Activated naive CD8-positive, alpha-beta T cell treated with anti-CD3 and anti-CD28 coated beads, Interleukin-2, amount 50 U/mL, for 24 hours (primary cell): Measurements from ENCODE around the gene COL23A1.

Experiments
- ATAC-seq: fragments of 150-1000 bp; cut with Tn5 transposase; one replicate; pipeline ENCODE4 v1.10.0; 2021
- DNase-seq: peaks from one replicate; pipeline ENCODE4 v3.0.0; 2021
- H3K27ac Mint-ChIP-seq: one replicate; pipeline ENCODE4 v1.8.0; 2021; ENCODE audit warnings: mild to moderate bottlenecking, mixed read lengths
- H3K27me3 Mint-ChIP-seq: one replicate; pipeline ENCODE4 v1.8.0; 2021; ENCODE audit warnings: mixed read lengths
- H3K36me3 Mint-ChIP-seq: one replicate; pipeline ENCODE4 v1.8.0; 2021; ENCODE audit warnings: low read depth, mixed read lengths
- H3K4me1 Mint-ChIP-seq: one replicate; pipeline ENCODE4 v1.8.0; 2021; ENCODE audit warnings: mixed read lengths
- H3K4me3 Mint-ChIP-seq: one replicate; pipeline ENCODE4 v1.8.0; 2021; ENCODE audit warnings: mild to moderate bottlenecking, moderate library complexity, mixed read lengths
- H3K9me3 Mint-ChIP-seq: one replicate; pipeline ENCODE4 v1.8.0; 2021; ENCODE audit warnings: mixed read lengths

Gene COL23A1

GRCh38 chr5:178425621-178426068, 164.5 kb downstream of the COL23A1 start:
- Mint-ChIP-seq H3K27me3 (no peaks in the 10 kb centered on the region), H3K4me1 (no peaks in the 10 kb centered on the region), H3K36me3 (no peaks in the 10 kb centered on the region), H3K9me3 (no peaks in the 10 kb centered on the region), H3K27ac (no peak overlapping the region), H3K4me3 (no peak overlapping the region)
- no peak for DNase-seq
- ATAC-seq: no peak

DNA sequence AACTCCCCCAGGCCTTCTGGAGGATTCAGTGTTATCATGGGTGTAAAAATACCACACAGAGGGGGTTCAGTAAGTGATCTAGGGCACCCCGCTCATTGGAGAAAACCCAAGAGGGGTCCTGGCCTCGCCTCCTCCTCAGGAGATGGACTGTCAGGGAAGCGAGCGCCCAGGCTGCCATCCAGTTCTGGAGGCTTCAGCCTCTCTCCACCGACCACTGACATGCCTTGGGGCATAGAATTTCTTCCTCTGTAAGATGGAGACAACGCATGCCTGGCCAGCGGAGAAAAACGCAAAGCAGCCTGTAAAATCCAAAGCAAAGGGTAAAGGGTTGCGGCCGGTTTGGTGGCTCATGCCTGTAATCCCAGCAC, 165.4 kb downstream of the COL23A1 start:
- ATAC-seq: no peak
- H3K4me1 Mint-ChIP-seq: no peaks in the 10 kb centered on the region

GRCh38 chr5:178423901-178424809, 166.0 kb downstream of the COL23A1 start:
- Mint-ChIP-seq H3K4me1 (no peaks in the 10 kb centered on the region), H3K4me3 (no peak overlapping the region), H3K36me3 (no peaks in the 10 kb centered on the region), H3K9me3 (no peaks in the 10 kb centered on the region), H3K27me3 (no peaks in the 10 kb centered on the region), H3K27ac (no peak overlapping the region)
- ATAC-seq: no peak
- DNase-seq: no peak

More for the DNA sequence above, 165.4 kb downstream of the COL23A1 start:
- Mint-ChIP-seq H3K4me3 (no peak overlapping the region), H3K27ac (no peak overlapping the region), H3K9me3 (no peaks in the 10 kb centered on the region), H3K27me3 (no peaks in the 10 kb centered on the region), H3K36me3 (no peaks in the 10 kb centered on the region)
- DNase-seq: no peak

GRCh38 chr5:178423431-178423830, 166.8 kb downstream of the COL23A1 start:
- Mint-ChIP-seq H3K36me3 (no peaks in the 10 kb centered on the region), H3K4me1 (no peaks in the 10 kb centered on the region), H3K9me3 (no peaks in the 10 kb centered on the region), H3K4me3 (no peak overlapping the region), H3K27ac (no peak overlapping the region), H3K27me3 (no peaks in the 10 kb centered on the region)
- DNase-seq: no peak
- ATAC-seq: no peak

GRCh38 chr5:178422400-178422775, 167.8 kb downstream of the COL23A1 start:
- H3K27ac Mint-ChIP-seq: no peak overlapping the region
- no peaks in the 10 kb centered on the region for H3K9me3 Mint-ChIP-seq
- H3K27me3 Mint-ChIP-seq: peaks cover under 1% of the 10 kb centered on the region
- no peak for DNase-seq
- no peak for ATAC-seq
- no peaks in the 10 kb centered on the region for H3K36me3 Mint-ChIP-seq
- no peak overlapping the region for H3K4me3 Mint-ChIP-seq
- H3K4me1 Mint-ChIP-seq: no peaks in the 10 kb centered on the region

GRCh38 chr5:178421699-178422399, 168.3 kb downstream of the COL23A1 start:
- no peak for DNase-seq
- ATAC-seq: no peak
- no peaks in the 10 kb centered on the region for H3K9me3 Mint-ChIP-seq
- H3K27me3 Mint-ChIP-seq: peaks cover 2% of the 10 kb centered on the region
- no peaks in the 10 kb centered on the region for H3K36me3 Mint-ChIP-seq
- no peak overlapping the region for H3K4me3 Mint-ChIP-seq
- no peak overlapping the region for H3K27ac Mint-ChIP-seq
- H3K4me1 Mint-ChIP-seq: no peaks in the 10 kb centered on the region

DNA sequence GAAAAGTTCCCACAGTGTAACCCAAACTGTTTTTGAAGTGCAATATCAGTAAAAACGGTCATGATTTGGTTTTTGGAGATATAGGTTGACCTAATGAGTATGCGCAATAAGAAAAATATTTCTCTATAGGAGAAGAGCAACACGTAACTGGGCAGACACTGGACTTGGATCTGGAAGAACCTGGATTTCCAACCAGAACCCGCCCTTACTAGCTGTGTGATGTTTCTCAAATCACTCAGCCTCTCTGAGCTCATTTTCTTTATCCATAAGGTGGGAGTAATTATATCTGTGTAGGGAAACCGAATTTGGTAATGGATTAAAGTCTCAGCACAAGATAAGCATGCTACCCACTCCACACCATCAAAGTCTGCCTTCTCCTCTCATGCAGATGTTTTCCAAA, 169.1 kb downstream of the COL23A1 start:
- Mint-ChIP-seq H3K9me3 (no peaks in the 10 kb centered on the region), H3K4me1 (no peaks in the 10 kb centered on the region), H3K27ac (no peak overlapping the region), H3K27me3 (peaks cover 2% of the 10 kb centered on the region), H3K36me3 (no peaks in the 10 kb centered on the region), H3K4me3 (no peak overlapping the region)
- no peak for DNase-seq
- no peak for ATAC-seq

GRCh38 chr5:178420354-178420781, 169.8 kb downstream of the COL23A1 start:
- Mint-ChIP-seq H3K27me3 (peaks cover 2% of the 10 kb centered on the region), H3K36me3 (no peaks in the 10 kb centered on the region), H3K9me3 (no peaks in the 10 kb centered on the region), H3K4me1 (no peaks in the 10 kb centered on the region), H3K27ac (no peak overlapping the region), H3K4me3 (no peak overlapping the region)
- DNase-seq (no peak), ATAC-seq (no peak)

DNA sequence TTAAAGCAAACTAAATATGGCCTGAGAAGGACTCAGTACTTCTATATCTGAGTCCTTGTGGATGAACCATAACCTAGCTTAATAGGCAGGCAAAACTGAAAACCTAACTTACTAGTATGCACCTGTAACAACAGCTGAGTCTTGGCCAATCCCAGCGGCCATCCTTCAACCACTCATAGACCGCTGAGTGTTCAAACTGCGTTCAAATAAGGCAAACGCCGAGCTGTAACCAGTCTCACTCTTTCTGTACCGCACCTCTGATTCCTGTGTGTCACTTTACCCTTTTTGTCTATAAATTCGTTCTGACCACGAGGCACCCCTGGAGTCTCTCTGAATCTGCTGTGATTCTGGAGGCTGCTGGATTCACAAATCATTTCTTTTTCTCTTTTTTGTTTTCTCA, 170.5 kb downstream of the COL23A1 start:
- DNase-seq (no peak), ATAC-seq (no peak)
- peaks cover 2% of the 10 kb centered on the region for H3K27me3 Mint-ChIP-seq
- H3K4me1 Mint-ChIP-seq: no peaks in the 10 kb centered on the region
- no peak overlapping the region for H3K4me3 Mint-ChIP-seq
- H3K36me3 Mint-ChIP-seq: no peaks in the 10 kb centered on the region
- no peak overlapping the region for H3K27ac Mint-ChIP-seq
- no peaks in the 10 kb centered on the region for H3K9me3 Mint-ChIP-seq

DNA sequence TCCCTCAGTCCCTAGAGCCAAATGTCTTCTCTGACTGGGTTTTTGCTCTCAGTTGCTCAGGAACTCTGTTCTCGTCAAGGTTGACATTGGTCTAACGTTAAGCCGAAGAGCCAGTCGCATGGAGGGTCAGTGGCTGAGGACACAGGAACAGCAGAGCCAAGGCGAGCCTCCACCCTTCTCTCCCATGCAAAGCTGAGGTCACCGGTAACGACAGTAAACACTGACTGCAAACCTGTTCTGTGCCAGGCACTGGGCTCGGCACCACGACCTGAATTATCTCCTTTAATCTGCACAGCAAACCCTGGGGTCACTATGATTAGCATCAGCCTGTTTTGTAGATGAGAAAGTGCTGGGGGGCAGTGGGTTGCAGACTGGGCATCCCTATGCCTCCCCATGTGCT, 171.0 kb downstream of the COL23A1 start:
- Mint-ChIP-seq H3K36me3 (no peaks in the 10 kb centered on the region), H3K9me3 (no peaks in the 10 kb centered on the region), H3K4me1 (no peaks in the 10 kb centered on the region), H3K27ac (no peak overlapping the region), H3K27me3 (peaks cover 2% of the 10 kb centered on the region), H3K4me3 (no peak overlapping the region)
- no peak for DNase-seq
- no peak for ATAC-seq

DNA sequence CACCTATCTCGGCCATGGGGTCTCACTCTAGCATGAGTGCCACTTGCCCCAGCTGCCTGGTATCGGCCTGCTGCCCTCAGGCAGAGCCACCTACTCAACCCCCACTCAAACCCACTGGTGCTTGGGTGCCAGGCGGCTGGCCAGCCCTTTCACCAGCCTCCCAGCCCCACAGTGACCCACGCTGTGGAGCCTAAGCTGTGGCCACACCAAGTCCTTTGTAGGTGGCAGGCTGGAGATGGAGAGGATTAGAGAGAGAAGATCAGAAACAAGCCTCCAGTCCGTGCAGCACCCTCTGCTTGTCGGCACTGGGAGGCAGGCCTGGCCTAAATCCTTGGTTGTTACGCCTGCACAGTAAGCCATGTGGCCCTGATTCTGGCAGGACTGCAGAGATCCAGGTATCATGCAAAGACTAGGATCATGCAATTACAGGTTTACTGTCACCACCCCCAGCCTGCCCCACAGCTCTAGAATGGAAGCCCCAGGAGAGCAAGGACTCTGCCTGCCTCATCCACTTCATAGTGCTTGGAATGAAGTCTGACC, 171.7 kb downstream of the COL23A1 start:
- Mint-ChIP-seq H3K4me3 (no peak overlapping the region), H3K9me3 (no peaks in the 10 kb centered on the region), H3K27me3 (peaks cover 2% of the 10 kb centered on the region), H3K4me1 (no peaks in the 10 kb centered on the region), H3K36me3 (no peaks in the 10 kb centered on the region), H3K27ac (no peak overlapping the region)
- no peak for DNase-seq
- no peak for ATAC-seq

GRCh38 chr5:178418031-178418430, 172.2 kb downstream of the COL23A1 start:
- H3K4me1 Mint-ChIP-seq: no peaks in the 10 kb centered on the region
- H3K27me3 Mint-ChIP-seq: peaks cover 2% of the 10 kb centered on the region
- ATAC-seq (no peak), DNase-seq (no peak)
- H3K27ac Mint-ChIP-seq: no peak overlapping the region
- H3K9me3 Mint-ChIP-seq: no peaks in the 10 kb centered on the region
- no peak overlapping the region for H3K4me3 Mint-ChIP-seq
- H3K36me3 Mint-ChIP-seq: no peaks in the 10 kb centered on the region

DNA sequence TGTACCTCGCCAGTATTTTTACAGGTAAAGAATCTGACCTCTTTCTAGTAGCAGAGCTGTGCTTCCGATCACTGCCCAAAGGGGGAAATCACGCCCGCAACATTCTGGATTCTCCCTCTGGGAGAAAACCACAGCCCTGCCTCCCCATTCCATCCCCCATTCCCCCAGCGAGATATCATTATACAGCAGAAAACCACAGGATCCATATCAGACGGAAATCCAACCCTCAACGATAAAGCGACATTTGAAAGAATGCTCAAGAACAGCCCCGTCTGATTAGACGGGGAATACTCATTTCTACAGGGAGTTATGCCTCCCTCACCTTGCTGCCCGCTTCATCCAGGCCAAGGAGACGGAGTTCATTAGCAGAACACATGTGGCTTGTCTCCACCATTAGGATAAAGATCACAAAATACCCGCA, 172.8 kb downstream of the COL23A1 start:
- H3K4me3 Mint-ChIP-seq: no peak overlapping the region
- H3K27ac Mint-ChIP-seq: no peak overlapping the region
- H3K4me1 Mint-ChIP-seq: no peaks in the 10 kb centered on the region
- ATAC-seq (no peak), DNase-seq (no peak)
- no peaks in the 10 kb centered on the region for H3K9me3 Mint-ChIP-seq
- peaks cover 2% of the 10 kb centered on the region for H3K27me3 Mint-ChIP-seq
- no peaks in the 10 kb centered on the region for H3K36me3 Mint-ChIP-seq

GRCh38 chr5:178416919-178417318, 173.3 kb downstream of the COL23A1 start:
- H3K27me3 Mint-ChIP-seq: peaks cover 2% of the 10 kb centered on the region
- no peak overlapping the region for H3K4me3 Mint-ChIP-seq
- no peaks in the 10 kb centered on the region for H3K36me3 Mint-ChIP-seq
- DNase-seq: no peak
- no peak overlapping the region for H3K27ac Mint-ChIP-seq
- no peak for ATAC-seq
- no peaks in the 10 kb centered on the region for H3K4me1 Mint-ChIP-seq
- no peaks in the 10 kb centered on the region for H3K9me3 Mint-ChIP-seq
